ENCODE data around the gene PARP4.
"Not testable (repeated sequence)": the region's sequence is repeated elsewhere in the genome, so short reads cannot be mapped to it uniquely, and the experiment has no call there.

PARP4 gene

DNA sequence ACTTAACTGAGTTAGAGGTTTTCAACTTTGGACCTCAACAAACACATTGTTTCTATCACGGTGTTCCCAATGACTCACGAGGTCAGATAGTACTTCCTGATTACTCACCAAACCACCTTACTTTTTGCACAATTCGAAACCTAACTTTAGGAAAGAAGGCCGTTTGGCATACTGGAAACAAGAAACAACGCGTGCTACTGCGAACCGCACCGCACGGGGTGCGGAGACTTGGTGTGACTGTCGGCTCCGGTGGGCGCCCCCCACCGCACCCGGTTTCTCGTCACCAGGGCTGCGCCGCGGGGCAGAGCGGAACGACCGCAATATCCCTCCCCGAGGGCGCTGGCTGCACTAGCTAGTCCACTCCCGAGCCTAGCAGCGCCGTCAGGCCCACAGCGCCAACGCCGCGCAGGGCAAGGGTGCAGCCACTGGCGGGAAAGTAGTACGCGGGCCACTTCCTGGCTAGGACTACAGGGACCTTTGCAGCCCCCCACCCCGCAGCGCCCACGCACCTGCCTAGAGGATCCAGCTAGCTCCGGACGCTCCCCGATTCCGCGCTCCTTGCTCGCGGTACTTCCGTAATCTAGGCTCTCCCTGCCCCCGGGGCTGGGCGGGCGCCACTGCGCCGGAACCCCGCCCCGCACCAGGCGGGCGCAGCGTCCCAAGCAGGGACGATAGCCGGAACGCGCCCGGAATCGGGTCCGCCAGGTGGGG is at the start of gene PARP4:
TSS of gene PARP4 (minus strand) at position 582 of the 711 bp plus-strand sequence. CDS start 9,002 bp downstream, outside the sequence.
- in situ Hi-C loops (cut with MboI; ENCODE audit: low sequenced_read_pairs) = no loop called here

DNA sequence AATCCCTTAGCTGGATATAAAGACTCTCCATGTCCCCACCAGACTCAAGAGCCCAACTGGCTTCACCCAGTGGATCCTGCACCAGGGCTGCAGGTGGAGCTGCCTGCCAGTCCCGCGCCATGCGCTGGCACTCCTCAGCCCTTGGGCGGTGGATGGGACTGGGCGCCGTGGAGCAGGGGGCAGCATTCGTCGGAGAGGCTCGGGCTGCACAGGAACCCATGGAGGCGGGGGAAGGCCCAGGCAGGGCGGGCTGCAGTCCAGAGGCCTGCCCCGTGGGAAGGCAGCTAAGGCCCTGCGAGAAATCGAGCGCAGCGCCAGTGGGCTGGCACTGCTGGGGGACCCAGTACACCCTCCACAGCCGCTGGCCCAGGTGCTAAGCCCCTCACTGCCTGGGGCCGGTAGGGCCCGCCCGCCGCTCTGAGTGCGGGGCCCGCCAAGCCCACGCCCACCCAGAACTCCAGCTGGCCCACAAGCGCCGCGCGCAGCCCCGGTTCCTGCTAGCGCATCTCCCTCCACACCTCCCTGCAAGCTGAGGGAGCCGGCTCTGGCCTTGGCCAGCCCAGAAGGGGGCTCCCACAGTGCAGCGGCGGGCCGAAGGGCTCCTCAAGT is 48.1 kb upstream of the PARP4 start:
- in situ Hi-C loops (cut with MboI; ENCODE audit: low sequenced_read_pairs) = not testable (repeated sequence)

DNA sequence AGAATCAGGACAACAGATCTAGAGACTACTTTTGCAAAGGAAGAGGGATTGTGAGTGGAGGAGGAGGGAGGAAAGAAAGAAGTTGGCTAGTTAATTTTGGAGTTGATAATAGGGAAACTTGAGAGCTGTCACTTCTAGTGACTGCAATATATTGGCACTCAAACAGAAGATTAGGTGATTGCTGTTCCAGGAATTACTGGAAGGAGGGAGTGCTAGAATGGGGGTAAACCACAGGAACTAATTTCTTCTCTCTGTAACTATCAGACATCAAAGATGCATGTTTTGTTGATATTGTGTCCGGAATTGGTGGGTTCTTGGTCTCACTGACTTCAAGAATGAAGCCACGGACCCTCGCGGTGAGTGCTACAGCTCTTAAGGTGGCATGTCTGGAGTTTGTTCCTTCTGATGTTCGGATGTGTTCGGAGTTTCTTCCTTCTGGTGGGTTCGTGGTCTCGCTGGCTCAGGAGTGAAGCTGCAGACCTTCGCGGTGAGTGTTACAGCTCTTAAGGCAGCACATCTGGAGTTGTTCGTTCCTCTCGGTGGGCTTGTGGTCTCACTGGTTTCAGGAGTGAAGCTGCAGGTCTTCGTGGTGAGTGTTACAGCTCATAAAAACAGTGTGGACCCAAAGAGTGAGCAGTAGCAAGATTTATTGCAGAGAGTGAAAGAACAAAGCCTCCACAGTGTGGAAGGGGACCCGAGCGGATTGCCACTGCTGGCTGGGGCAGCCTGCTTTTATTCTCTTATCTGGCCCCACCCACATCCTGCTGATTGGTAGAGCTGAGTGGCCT is 47.0 kb upstream of the PARP4 start:
- in situ Hi-C loops (cut with MboI; ENCODE audit: low sequenced_read_pairs) = not testable (repeated sequence)

DNA sequence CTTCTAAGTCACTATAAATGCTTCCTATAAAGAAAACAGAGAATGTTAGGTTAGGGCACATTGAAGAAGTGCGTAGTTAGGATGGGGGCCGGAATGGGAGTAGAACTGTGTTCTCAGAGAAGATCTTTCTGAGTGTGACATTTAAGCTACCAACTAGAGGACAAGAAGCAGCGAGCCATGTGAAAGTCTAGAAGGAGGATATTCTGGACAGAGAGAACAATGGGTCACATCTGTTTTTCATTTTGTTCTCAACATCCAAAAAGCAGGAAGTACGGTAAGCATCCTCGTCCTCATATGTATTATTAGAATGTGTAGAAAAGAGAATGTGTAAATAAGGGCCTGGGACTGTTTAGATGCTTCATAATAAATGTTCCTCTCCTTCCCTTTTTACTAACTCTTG is 44.5 kb upstream of the PARP4 start:
- in situ Hi-C loops (cut with MboI; ENCODE audit: low sequenced_read_pairs) = no loop called here

DNA sequence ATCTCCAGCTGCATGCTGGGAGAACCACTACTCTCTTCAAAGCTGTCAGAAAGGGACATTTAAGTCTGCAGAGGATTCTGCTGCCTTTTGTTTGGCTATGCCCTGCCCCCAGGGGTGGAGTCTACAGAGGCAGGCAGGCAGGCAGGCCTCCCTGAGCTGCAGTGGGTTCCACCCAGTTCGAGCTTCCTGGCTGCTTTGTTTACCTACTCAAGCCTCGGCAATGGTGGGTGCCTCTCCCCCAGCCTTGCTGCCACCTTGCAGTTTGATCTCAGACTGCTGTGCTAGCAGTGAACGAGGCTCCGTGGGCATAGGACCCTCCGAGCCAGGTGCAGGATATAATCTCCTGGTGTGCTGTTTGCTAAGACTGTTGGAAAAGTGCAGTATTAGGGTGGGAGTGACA is 41.3 kb upstream of the PARP4 start:
- in situ Hi-C loops (cut with MboI; ENCODE audit: low sequenced_read_pairs) = not testable (repeated sequence)

DNA sequence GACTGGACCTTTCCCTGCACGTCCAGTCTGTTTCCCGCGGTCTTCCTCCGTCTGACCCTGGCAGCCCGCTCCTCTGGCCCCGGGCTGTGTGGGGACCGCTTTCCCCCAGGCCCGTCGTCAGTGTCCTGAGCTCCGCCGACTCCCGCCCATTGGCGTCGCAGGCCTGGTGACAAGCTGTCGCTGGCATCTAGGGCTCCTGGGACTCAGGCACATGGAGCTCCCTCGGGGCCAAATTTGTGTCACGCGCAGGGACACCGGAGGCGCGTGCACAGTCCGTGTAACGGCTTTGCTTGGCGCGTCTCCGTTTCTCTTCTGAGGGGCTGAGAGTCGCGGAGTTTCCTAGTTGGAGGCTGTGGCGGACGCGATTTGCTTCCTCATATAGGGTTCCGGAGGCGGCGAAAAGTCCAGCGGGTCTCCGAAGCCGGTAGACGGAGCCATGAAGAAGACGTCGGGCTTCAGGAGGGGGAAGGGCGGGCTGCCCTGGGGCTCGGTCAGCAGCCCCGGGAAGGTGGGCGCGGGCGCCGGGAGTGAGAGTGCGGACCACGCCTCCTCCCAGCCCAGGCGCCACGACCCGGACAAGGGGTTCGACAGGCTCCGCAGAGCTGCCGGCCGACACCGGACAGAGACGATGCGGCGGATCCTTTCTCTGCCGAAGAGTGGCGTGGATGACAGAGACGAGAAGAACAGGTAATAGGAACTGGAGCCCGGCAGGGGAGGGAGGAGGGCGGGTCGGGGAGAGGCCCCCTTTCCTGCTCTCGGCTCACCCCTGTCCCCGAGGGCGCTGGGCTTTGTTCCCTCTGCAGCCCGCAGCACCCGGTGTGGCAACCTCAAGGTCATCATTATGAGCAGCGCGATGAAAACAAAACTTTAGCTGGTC is 29.1 kb upstream of the PARP4 start:
- in situ Hi-C loops (cut with MboI; ENCODE audit: low sequenced_read_pairs) = not testable (repeated sequence)

DNA sequence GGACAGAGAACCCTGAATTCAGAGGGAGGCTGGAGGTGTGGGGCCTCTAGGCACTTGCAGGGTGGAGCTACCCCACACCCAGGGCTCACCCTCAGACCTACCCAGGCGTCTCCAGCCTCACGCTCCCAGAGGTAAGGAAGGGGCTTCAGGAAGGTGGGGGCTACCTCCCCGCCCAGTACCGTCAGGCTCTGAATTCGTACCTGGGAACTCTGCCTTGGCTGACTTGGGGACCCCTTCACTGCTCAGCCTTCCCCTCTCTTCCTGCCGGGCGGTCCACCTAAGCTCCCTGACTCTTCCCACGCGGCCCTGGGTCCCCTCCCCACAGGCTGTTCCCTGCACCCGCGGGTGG is 28.5 kb upstream of the PARP4 start:
- in situ Hi-C loops (cut with MboI; ENCODE audit: low sequenced_read_pairs) = no loop called here

DNA sequence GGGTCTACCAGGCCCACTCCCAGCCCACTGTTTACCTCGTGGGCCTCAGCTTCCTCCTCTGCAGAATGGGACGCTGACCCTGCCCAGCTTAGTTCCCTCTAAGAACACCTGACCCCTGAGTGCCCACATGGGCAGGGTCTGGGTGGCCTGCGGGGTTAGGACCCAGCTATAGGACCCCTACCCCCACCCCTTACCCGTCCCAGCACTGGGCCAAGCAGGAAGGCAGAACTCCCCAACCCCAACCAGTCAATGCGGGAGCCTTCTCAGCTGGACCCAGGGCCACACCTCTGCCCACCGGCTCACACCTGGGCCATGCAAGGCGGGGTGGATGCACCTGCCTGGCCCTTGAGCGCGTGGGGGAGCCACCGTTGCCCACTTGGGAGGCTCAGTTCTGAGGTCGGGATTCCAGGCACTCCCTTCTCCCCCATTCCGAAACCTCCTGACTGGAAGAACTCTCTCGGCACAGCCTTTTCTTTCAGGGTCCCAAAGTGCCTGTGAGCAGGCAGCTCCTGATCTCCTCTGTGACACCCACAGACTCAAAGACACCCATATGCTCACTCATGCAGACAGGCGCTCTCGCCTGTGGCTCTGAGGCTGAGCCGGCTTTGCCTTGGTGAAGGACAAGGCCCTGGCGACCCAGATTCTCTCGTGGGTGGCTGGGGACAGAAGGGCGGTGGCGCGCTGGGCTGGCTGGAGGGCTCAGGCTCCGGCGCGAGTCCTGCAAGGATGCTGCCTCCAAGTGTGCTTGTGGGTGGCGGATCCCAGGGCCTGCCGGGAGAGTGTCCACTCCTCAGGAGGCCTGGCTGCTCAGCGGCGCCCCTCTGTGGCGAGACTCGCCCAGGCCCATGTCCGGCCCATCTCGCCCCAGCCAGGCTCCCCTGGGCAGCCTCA is 27.9 kb upstream of the PARP4 start:
- in situ Hi-C loops (cut with MboI; ENCODE audit: low sequenced_read_pairs) = no loop called here

DNA sequence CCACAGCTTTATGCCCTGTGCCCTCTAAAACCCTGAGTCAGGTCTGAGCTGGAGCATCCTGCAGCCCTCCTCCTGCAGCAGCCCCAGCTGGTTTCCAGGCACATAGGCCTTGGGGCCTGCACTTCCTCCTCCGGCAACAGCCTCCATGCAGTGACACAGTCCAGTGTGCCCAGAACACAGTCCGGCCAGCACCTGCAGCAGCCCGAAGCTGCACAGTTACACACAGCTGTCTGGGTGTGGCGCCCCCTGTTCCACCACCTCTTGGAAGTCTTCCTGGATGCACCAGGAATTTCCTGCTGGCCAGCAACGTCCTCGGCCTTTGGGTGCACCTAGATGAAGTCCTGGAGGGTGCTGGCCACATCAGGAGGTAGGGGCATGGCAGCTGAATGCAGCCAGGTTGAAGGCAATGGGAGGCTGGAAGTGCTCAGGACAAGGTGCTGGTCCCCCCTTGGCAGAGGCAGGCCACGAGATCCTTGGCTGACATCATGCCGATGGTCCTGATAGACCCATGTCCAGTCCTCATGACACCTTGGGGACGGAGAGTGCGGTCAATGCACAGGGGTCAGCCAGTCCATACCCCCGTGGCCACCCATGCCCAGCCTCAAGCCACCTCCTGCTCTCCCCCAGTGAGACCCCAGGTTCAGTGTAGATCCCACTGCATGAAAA is 27.1 kb upstream of the PARP4 start:
- in situ Hi-C loops (cut with MboI; ENCODE audit: low sequenced_read_pairs) = no loop called here

DNA sequence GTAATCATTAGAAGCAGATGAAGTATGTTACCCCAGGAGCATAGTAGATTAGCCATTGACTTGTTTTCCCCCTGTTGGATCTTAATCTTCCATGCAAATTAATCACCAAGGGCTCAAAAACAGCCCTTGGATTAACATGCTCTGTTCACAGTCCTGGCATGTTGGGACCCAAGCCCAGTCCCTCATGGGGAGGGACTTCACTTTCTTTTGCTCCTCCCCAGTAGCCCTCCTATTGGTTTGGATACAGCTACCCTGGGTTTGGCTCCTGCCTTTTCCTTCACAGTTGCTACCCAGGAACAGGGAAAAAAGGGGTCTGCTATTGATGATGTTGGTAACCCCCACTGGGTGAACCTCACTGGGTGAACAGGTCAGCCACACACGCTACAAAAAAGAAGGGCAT is 16.9 kb upstream of the PARP4 start:
- in situ Hi-C loops (cut with MboI; ENCODE audit: low sequenced_read_pairs) = no loop called here

DNA sequence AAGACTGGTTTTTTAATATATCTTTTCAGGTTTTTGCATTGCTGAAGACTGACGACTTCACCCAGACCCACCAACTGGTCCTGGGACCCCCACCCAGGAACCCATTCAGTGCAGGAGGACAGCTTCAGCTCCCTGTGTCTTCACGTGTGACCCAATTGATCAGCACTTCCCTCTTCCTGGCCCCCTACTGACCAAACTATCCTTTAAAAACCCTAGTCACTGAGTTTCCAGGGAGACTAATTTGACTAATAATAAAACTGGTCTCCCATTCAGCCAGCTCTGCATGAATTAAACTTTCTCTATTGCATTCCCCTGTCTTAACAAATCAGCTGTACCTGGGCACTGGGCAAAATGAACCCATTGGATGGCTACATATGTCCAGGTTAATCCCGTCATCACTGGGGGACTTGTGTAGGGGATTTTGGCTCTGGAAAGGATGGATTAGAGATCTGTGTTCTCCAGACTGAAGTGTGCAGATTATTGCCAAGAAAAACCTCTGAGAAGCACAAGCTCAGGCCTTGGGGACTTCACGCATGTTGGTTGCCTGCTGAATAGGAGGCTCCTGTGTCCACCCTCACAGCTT is 16.3 kb upstream of the PARP4 start:
- in situ Hi-C loops (cut with MboI; ENCODE audit: low sequenced_read_pairs) = no loop called here

DNA sequence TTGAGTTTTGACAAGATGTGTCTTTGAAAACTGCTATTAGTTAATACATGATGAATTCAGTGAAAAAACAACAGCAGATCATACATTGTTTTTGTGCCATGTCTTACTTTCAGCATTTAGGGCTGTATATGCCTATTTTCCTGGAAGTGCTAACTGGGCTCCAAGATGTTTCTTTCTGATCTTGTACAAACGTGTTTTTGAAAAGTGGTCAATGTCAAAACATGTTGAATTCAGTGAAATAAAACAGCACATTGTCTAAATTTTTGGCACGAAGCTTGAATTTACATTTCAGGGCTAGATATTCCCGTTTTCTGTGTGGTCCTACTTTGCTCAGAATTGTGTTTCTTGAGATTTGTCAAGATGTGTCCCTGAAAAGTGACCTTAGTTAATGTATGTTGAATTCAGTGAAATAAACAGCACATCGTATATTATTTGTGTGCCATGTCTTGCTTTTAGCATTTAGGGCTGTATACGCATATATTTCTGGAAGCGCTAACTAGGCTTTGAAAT is 14.7 kb upstream of the PARP4 start:
- in situ Hi-C loops (cut with MboI; ENCODE audit: low sequenced_read_pairs) = no loop called here

DNA sequence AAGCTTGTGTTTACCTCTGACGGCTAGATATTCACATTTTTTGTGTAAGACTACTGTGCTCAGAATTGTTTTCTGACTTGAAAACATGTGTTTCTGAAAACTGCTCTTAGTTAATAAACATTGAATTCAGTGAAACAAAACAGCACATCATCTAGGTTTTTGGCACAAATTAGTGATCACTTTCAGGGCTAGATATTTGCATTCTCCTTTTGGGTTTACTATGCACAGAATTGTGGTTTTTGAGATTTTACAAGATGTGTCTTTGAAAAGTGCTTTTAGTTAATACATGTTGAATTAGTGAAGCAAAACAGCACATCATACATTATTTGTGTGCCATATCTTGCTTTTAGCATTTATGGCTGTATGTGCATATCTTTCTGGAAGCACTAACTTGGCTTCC is 8.2 kb upstream of the PARP4 start:
- in situ Hi-C loops (cut with MboI; ENCODE audit: low sequenced_read_pairs) = no loop called here

DNA sequence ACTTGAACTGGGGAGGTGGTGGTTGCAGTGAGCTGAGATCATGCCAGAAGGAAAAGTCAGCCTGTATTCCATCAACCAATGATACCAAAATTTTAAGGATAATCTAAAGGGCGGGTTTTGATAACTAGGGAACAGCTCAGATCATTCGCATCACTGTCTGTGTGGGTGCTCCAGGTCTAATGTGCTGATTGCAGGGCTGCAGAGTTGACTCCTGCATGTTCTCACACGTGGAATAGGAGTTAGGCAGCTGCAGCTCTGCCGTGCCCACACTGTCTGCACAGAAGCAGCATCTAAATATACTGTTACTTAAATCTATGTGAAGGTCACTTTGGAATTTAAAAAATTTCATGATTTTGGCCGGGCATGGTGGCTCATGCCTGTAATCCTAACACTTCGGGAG is 4.3 kb upstream of the PARP4 start:
- in situ Hi-C loops (cut with MboI; ENCODE audit: low sequenced_read_pairs) = no loop called here

DNA sequence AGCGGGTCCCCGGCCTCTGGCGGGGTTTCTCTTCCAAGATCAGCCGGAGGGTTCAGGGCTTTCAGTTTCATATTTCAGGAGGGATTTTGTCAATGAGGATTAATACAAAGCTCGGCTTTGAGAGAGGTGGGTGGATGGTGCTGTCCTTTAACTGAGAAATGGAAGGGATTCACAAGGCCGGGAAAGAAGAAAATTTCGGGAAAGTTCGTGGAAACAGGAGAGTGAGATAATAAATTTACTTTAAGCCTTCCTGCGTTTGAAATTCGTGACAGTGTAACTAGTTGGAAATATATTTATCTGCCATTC is 283 bp upstream of the PARP4 start:
- in situ Hi-C loops (cut with MboI; ENCODE audit: low sequenced_read_pairs) = no loop called here

DNA sequence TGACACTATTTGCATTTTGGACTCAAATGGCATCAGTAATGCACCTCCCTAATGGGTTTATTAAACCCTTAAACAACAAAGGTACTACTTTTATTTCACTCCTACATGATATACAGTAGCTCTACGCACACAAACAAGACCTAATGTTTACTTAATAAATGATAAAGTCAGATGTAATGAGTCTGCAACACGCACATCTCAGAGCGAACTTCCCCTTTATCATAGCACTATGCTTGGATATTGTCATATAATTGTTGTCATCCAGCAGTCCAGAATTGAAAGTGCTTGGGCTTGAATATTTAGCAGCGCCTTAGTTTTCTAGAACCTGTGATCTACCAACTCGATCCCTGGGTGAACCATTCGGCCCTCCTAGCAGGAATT is 772 bp downstream of the PARP4 start:
- in situ Hi-C loops (cut with MboI; ENCODE audit: low sequenced_read_pairs) = no loop called here

DNA sequence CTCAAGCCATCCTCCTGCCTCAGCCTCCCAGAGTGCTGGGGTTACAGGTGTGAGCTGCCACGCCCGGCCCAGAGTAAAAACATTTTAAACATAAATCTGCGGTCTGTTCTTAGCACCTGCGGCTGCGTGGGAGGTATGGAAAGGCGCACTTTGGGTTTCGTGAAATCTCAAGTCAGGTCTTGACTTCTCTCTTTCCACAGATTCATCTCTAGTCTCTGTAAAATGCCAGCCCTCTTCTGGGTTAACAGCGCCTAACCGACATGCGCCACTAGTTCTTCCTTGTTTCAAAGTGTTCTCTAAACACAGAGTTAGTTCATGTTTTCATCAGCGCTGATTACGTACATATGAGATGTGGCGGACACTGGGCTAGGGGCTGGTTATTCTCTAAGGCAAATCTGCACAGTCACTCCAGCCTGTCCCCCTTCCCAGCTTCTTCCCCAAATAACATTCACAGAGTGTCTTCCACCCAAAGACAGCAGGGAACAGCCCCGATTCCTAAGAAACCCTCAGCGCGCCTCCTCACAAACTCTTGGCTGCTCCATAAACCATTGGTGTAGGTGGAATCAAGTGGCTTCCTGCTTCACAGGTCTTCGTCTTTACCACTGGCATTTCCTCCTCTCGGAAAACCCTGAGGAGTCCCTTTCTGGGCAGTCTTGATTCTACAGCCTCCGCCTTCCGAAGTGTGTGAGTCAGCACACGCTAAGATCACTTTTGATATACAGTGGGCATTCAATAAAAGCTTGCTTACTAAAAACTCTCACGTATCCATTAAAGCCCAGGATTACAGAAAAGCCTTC is 1.4 kb downstream of the PARP4 start:
- in situ Hi-C loops (cut with MboI; ENCODE audit: low sequenced_read_pairs) = no loop called here

DNA sequence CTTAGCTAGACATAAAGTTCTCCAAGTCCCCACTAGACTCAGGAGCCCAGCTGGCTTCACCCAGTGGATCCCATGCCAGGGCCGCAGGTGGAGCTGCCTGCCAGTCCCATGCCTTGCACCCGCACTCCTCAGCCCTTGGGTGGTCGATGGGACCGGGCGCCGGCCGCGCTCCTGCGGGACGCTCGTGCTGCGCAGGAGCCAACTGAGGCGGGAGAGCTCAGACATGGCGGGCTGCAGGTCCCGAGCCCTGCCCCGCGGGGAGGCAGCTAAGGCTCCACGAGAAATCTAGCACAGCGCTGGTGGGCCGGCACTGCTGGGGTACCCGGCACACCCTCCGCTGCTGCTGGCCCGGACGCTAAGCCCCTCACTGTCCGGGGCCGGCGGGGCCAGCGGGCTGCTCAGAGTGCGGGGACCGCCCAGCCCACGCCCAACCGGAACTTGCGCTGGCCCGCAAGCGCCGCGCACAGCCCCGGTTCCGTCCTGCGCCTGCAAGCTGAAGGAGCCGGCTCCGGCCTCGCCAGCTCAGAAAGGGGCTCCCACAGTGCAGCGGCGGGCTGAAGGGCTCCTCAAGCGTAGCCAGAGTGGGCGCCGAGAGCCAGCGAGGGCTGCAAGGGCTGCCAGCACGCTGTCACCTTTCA is 5.8 kb downstream of the PARP4 start:
- in situ Hi-C loops (cut with MboI; ENCODE audit: low sequenced_read_pairs) = no loop called here

Measured in HL-60/S4 (cell line).